T1000 (cell line): ENCODE data around the gene RPH3AL.

Experiments used
- DNase-seq: peaks from one replicate; lab custom pipeline; 2025; ENCODE audit warnings: mixed read lengths; lab: John Stamatoyannopoulos, UW

Gene RPH3AL

DNA sequence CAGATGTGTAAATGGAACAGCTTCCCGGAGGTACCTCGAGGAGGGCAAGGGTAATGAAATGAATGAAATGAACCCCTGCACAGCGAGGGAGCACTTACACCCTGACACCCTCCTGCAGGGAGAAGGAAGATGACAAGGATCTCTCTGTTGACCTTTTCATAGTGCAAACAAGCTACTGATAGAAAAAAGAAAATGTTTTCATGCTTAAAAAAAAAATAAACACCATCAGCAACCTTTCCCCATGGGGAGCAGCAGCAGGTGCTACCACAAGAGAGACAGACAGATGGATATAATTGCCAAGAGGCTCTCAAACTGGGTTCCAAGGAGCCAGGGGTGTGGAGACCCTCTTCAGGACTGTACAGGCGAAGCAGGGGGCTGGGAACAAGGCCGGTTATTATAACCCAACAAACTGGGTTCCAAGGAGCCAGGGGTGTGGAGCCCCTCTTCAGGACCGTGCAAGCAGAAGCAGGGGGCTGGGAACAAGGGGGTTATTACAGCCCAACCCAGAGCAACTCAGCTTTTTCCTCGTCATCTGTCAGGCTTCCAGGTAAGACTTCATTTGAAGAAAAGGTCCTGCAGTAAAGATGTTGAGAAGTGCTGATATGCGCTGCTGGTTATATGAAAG is 718 bp upstream of the RPH3AL start:
- no peak for DNase-seq

DNA sequence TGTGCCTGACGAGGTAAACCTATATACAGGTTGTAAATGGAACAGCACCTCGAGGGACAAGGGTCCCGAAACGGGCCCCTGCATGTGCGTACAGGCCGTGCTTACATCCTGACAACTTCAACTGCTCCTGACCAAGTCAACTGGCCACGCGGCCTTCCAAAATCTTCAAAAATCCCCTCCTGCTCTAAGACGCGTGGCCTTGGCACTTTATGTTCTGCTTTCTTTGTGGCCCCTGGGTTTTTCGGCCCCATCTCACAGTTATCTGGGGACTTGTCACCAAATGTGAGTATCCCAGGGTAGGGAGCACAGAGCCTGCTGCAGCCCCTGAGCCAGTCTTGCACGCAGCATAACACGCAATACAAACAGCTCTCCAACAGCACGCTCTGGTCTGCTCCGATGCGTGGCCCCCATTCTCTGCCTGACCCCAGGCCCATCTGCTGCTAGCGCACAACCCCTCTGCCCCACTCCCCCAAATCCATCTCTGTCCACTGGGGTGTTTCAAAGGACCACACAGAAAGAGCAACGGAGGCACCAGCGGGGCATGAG is 659 bp downstream of the RPH3AL start:
- DNase-seq: no peak

DNA sequence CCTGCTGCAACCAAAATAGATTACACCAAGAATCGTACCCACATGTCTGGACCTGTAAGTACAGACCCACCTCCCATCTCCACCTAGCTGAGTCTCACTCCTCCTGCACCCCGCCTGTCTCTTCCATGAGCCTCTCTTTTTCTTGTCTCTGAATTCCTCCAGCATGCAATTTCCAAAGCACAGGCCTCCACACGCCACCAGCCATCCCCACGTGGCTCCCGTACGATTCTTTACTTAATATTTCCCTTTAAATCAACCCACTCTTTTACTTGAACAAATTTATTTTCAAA is 1.2 kb downstream of the RPH3AL start:
- DNase-seq: no peak

DNA sequence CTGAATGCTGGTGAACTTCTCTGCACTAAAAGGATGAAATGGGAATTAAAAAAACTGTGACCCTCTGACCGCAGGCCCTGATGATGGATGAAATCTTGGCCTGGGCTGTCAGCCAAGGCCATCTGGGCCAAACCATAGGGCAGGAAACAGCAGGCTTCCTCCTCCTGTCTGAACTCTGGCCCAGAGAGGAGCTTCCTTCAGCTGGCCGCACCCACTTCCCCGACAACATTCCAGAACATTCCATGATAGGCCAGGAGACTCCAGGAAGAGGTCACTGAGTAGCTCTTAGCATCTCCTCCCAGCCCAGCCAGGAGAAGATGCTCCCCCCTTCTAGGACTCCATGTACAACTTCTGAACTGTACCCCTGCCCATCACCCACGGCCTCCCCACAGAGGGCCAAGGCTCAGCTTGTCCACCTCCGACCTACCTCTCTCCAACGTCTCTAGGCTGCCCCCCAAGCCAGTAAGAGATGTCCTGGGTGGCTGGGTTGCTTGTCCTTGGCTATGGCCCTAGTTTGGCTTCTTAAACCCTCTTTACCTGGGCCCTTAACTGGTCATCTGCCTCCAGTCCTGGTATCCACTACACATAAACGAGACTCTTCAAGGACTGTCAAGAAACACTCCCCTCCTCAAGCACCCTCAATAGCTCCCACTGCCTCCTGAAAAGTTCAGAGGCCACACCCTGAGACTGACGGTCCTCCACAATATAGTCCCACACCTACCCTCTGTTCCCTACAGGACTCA is 1.7 kb downstream of the RPH3AL start:
- DNase-seq: no peak

DNA sequence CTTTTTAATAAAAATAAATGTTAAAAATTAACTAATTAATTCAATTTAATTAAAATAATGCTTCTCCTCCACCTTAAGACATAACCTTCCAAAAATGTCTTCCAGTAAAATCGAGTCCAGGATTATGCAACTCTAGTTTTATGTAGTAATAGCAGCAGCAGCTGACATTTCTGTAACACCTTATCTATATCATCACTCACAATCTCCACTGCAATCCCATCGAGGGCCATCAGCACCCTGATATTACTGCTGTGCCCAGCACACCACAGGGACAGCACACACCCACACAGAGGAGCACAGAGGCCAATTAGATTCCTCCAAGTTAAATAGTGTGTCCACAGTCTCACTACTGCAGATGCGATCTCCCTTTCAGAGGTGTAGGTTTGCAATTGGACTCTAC is 2.9 kb downstream of the RPH3AL start:
- DNase-seq: no peak

DNA sequence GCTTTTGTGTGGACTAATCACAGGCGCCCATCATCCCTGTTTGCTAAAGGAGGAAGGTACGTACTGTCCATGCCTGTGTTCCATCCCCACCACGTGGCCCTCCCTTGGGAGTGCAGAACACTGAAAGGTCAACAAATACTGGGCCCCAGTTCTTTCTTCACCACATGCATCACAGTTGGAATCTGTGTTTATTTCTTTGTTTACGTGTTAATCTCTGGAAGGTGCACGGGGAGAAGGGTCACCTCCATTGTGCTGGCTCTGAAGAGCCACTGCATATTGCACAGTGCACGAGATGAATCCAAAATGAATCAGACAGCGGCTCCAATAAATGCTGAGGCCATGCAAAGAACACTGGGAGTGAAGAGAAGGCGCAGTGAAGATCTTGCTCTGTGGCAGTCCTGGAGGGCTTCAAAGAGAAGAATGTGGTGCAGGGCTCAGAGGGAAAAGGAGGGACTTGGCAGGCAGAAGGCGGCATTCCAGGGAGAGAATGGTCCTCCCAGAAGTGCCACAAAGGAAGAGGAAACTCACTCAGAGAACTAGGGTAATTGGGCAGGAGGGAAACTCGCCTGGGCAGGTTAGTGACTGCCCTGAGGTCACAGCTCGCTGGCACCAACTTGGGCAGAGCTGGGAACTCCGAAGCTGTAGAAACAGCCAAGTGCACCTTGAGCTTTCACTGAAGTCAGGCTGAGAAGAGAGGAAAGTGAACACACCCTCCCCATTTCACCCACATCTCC is 3.7 kb downstream of the RPH3AL start:
- DNase-seq: no peak

DNA sequence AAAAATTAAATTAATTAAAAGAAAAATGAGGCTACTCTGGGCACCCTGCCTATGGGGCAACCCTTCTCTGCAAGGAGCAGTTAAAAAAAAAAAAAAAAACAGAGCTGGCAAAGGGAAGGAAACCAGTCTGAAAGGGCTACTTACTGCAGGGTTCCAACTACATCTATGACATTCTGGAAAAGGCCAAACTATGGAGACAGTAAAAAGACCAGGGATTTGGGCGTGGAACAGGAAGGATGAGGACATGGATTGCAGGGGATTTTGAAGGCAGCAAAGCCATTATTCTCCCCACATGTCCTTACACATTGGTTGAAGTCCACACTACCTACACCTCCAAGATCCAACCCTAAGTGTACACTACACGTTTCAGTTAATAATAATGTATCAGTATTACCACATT is 4.6 kb downstream of the RPH3AL start:
- no peak for DNase-seq

DNA sequence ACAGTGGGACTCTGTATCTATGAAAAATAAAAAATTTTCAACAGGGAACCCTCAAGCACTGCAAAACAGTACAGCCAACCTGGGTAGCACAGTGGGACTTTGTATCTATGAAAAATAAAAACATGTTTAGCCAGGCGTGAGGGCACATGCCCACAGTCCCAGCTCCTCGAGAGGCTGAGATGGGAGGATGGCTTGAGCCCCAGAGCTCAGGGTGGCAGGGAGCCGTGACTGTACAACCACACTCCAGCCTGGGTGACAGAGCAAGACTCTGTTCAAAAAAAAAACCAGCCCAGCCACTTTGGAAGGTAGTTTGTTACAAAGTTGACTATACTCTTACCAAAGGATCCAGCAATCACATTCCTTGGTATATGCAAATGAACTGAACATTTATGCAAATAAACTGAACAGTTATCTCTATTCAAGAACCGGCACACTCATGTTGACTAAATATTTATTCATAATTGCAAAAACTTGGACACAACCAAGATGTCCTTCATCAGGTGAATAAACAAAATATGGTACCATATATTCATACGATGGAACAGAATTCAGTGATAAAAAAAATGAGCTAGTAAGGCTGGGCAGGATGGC is 5.2 kb downstream of the RPH3AL start:
- no peak for DNase-seq

DNA sequence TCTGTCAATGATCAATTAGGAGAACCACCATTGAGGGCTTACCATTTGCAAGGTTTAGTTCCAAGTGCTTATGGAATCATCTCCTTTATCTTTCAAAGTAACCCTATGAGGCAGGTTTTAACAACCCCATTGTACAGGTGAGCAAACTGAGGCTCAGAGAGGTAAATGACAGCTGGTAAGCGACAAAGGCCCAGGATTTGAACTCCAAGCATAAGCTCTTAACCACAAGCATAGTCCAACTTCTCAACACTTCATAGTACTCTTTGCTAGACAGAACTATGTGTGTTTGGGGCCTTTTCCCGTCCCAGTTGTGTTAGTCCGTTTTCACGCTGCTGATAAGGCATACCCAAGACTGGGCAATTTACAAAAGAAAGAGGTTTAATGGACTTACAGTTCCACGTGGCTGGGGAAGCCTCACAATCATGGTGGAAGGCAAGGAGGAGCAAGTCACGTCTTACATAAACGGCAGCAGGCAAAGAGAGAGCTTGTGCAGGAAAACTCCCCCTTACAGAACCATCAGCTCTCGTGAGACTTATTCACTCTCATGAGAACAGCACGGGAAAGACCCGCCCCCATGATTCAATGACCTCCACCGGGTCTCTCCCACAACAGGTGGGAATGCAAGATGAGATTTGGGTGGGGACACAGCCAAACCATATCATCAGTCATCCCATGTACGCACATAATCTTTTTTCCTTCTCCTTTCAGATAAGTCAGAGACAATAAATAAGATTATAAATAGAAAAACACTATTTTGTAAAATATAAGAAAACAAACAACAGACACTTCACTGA is 6.4 kb downstream of the RPH3AL start:
- DNase-seq: no peak

DNA sequence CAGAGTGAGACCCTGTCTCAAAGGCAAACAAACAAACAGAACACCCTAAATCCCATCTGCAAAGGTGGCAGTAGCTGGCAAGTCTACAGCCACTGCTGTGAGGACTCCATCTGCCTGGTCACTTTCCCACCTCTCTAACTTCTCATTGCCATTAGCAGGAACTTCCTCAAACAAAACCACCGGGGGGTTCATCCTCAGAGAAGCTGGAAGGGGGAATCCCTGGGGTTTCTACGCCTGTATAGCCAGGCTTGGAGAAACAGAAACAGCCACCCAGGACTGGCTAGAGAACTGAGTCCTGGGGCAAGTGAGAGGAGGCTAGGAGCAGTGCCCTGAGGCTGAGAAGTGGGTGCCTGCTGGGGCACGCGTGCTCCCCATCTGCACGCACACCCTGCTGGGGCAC is 7.3 kb downstream of the RPH3AL start:
- no peak for DNase-seq

DNA sequence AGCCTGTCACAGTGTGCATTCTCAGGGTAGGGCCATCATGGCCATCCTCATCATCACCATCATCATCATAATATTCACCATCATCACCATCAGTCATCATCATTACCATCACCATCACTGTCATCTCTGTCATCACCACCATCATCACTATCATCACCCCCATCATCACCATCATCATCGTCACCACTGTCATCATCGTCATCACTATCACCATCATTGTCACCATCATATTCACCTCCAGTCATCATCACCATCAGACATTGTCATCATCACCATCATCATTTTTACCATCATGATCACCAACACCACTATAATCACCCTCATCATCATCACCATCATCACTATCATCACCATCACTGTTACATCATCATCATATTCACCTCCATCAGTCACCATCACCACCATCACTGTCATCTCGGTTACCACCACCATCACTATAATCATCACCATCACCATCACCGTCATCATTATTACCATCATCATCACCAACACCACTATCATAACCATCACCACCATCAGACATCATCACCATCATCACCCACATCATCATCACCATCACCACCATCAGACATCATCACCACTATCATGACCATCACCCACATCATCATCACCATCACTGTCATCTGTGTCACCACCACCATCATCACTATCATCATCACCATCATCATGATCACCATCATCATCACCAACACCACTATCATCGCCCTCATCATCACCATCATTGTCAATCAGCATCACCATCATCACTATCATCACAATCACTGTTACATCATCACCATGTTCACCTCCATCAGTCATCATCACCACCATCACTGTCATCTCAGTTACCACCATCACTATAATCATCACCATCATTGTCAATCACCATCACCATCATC is 8.5 kb downstream of the RPH3AL start:
- DNase-seq: no peak

DNA sequence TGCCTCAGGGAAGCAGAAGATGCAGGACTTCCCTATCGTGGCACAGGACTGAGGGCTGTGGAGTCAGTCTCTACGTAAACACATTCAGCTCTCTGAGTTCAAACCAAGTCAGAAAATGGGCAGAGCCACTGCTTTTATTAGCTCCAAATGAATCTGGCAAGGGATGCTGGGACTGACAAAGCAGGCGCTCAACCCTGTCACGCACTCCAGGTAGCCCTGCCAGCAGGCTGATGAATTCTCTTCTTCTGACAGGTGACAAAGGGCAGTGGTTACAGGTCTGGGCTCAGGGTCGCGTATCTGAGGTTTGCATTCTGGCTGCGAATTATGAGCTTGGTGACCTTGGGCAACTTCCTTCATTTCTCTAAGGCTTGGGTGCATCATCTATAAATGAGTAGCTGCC is 9.4 kb downstream of the RPH3AL start:
- DNase-seq: no peak

DNA sequence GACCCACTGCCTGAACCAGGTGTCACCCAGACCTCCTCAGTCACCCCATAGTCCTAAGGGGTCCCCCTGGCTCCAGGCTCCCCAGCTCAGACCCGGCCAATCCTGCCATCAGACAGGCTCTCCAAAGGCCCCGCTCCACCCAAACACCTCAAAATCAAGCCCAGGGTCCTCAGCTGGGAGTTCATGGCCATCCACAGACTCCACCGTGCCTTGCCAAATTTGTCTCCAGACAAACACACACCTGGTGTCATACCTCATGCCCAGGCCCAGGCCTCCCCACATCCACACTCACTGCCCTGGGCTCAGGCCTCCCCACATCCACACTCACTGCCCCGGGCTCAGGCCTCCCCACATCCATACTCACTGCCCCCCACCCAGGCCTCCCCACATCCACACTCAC is 12.5 kb downstream of the RPH3AL start:
- no peak for DNase-seq

DNA sequence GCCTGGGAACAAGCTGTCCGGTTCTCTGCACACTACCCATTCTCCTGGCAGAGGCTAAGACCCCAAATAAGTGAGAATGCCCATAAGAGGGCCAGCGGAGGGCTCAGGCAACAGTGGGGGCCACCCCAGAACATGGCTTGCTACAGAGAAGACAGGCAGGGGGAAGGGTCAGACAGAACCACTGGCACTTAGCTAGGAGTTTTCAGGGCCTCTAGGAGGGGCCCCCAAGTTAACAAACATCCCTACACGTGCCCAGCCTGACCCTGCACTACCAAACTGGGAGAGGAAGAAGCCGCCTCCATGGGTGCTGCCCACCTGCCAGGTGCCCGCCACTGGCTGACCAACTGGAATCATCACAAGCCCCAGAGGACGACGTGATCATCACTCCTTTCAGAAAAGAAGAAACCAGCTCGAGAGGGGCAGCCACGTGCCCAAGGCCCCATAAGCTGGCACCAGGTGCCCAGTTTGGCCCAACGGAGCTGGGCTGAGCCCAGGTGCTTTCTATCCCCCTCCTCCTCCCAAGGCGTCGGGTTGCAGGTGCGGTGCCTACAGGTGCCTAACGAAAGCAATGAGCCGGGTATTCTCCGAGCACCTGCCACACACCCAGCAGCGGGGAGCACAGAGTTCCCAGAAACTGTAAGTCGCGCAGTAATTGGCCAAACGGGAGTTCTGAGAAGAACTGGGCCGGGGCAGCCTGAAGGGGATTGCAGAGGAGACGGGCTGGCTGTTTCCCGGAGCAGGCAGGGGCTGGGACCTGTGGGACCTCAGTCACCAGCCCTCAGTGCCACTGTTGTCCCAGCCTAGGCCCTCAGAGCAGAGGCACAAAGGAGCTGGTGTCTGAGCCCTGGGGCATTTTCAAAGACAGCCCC is 13.2 kb downstream of the RPH3AL start:
- no peak for DNase-seq

DNA sequence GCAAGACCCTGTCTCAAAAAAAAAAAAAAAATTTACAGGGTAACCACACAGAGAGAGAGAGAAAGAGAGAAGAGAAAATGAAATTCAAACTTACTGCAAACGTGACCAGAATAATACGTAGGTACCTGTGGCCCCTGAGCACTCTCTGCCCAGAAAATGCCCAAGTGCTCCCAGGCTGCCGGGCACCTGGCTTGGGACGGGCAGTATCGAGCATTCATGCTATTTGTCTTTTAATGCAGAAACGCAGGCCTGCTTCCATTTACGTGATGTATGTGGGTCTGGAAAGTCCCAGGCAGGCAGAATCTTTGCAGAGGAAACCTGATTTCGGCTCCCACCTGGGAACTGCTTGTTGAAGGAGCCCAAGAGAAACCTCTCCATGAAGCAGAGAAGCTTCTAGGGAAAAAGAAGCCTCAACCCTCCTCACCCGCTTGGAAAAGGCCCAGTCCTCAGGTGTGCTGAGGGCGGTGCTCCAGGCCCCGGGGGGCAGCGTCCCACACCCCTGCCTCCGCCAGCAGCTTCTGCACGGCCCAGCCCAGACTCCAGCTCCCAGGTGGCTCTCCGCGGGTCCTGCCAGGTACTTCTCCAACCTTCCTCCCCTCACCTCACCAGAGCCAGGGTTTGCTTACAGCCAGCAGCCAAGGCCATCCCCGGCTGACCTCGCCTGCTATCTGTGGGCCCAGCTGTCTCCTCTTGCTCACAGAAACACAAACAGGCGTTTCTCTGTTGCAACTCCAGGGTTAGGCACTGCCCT is 14.0 kb downstream of the RPH3AL start:
- DNase-seq: no peak

DNA sequence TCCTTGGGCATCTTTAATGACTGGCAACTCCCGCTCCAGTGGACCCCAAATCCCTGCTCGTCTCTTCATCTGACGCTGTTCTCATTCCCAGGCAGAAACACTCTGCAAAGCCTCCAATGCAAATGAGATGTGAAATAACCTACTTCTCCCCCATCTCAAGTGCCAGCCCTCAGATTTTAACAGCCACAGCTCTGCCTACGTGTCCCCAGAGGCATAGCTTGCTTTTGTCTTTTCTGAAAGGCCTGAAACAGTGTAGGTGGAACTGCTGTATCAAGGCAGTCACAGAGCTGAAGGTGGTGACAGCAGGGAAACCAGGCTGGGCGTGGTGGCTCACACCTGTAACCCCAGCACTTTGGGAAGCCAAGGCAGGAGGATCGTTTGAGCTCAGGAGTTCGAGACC is 14.7 kb downstream of the RPH3AL start:
- no peak for DNase-seq

DNA sequence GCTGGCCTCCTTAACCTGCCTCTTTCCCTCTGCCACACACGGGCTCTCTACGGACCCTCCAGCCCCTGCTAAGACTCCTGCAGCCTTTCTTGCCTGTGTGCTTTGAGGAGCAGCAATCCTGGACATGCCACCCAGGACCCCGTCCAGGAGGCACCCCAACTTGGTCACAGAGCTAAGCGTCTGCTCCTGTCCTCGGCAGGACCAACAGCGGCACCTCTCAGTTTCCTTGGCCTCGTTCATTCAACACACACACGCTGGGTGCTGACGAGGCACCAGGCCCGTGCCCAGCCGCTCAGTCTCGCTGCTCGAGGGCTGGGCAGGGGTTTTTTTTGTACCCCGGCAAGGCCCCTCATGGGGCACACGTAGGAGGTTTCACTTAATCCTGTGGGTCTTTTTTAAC is 15.2 kb downstream of the RPH3AL start:
- DNase-seq: no peak

DNA sequence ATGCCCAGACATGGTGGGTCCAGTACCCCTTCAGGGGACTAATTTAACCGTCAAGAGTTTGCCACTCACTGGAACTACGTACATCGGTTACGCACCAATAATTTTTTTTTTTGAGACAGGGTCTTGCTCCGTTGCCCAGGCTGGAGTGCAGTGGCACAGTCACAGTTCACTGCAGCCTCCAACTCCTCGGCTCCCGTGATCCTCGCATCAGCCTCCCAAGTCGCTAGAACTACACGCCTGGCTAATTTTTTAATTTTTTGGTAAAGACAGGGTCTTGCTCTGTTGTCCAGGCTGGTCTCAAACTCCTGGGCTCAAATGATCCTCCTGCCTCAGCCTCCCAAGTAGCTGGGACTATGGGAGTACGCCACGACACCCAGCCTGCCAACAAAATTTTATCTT is 15.6 kb downstream of the RPH3AL start:
- DNase-seq: no peak
